OCI-LY1 (cell line): ENCODE measurements around the gene CACNG1.

Experiments
- H2AFZ ChIP-seq: fragments of 200-600 bp; sonication (generic), shearing (Covaris generic); 2 replicates; pipeline ENCODE4 v1.6.0; 2014; ENCODE audit warnings: antibody characterized with exemption, mild to moderate bottlenecking, low read length
- H3F3A ChIP-seq: fragments of 200-600 bp; sonication (generic), shearing (Covaris generic); 2 replicates; pipeline ENCODE4 v1.6.0; 2014; ENCODE audit warnings: mild to moderate bottlenecking, antibody characterized with exemption, low read length, moderate library complexity; ENCODE audit not compliant: insufficient read depth
- H3K27ac ChIP-seq: fragments of 200-600 bp; sonication (generic); 2 replicates; pipeline ENCODE4 v1.5.1; 2014; ENCODE audit warnings: low read length, mixed run types, mild to moderate bottlenecking, low read depth; ENCODE audit not compliant: poor library complexity, severe bottlenecking
- H3K27me3 ChIP-seq: fragments of 200-600 bp; sonication (generic); 2 replicates; pipeline ENCODE4 v1.6.0; 2014; ENCODE audit warnings: antibody characterized with exemption, mild to moderate bottlenecking, low read length, moderate library complexity; ENCODE audit not compliant: insufficient read depth
- H3K36me3 ChIP-seq: fragments of 200-600 bp; sonication (generic); 2 replicates; pipeline ENCODE4 v1.6.1; 2014; ENCODE audit warnings: mild to moderate bottlenecking, antibody characterized with exemption, low read length, moderate library complexity, mixed read lengths; ENCODE audit not compliant: insufficient read depth
- H3K4me1 ChIP-seq: fragments of 200-600 bp; sonication (generic); 2 replicates; pipeline ENCODE4 v1.5.1; 2014; ENCODE audit warnings: mild to moderate bottlenecking, low read length, moderate library complexity; ENCODE audit not compliant: insufficient read depth, severe bottlenecking
- H3K4me2 ChIP-seq: fragments of 200-600 bp; sonication (generic), shearing (Covaris generic); 2 replicates; pipeline ENCODE4 v1.6.1; 2014; ENCODE audit warnings: low read length
- H3K4me3 ChIP-seq: fragments of 200-600 bp; sonication (generic); 2 replicates; pipeline ENCODE4 v1.5.1; 2014; ENCODE audit warnings: low read length, low read depth, mild to moderate bottlenecking, mixed read lengths; ENCODE audit not compliant: poor library complexity, severe bottlenecking
- H3K79me2 ChIP-seq: fragments of 200-600 bp; shearing (Covaris generic); 2 replicates; pipeline ENCODE4 v1.6.1; 2016; ENCODE audit warnings: mixed run types, low read length, mixed read lengths; ENCODE audit not compliant: insufficient read depth
- H3K9ac ChIP-seq: fragments of 200-600 bp; sonication (generic), shearing (Covaris generic); 2 replicates; pipeline ENCODE4 v1.6.1; 2014; ENCODE audit warnings: mild to moderate bottlenecking, low read length, mixed read lengths
- H3K9me2 ChIP-seq: fragments of 200-600 bp; sonication (generic), shearing (Covaris generic); 2 replicates; pipeline ENCODE4 v1.6.1; 2014; ENCODE audit warnings: low read depth, mild to moderate bottlenecking, low read length, mixed read lengths
- H3K9me3 ChIP-seq: fragments of 200-600 bp; shearing (Covaris generic); 2 replicates; pipeline ENCODE4 v1.6.1; 2014; ENCODE audit warnings: low read length, mixed read lengths
- H4K20me1 ChIP-seq: fragments of 200-600 bp; sonication (generic), shearing (Covaris generic); 2 replicates; pipeline ENCODE4 v1.6.0; 2016; ENCODE audit warnings: mild to moderate bottlenecking, low read length; ENCODE audit not compliant: insufficient read depth
- EZH2 ChIP-seq: fragments of 200-600 bp; sonication (generic), shearing (Covaris generic); IDR thresholded peaks from 2 replicates; pipeline ENCODE4 v1.8.0; 2017; ENCODE audit warnings: borderline replicate concordance, mixed run types, mild to moderate bottlenecking, antibody characterized with exemption, low read length, moderate library complexity, mixed read lengths
- TF ChIP-seq, protein P1 (sequence below): fragments of 200-600 bp; sonication (generic), shearing (Covaris generic); IDR thresholded peaks from 2 replicates; pipeline ENCODE4 v1.5.1; 2017; ENCODE audit warnings: mild to moderate bottlenecking, antibody characterized with exemption, low read length, moderate library complexity, mixed read lengths

CACNG1 gene

DNA sequence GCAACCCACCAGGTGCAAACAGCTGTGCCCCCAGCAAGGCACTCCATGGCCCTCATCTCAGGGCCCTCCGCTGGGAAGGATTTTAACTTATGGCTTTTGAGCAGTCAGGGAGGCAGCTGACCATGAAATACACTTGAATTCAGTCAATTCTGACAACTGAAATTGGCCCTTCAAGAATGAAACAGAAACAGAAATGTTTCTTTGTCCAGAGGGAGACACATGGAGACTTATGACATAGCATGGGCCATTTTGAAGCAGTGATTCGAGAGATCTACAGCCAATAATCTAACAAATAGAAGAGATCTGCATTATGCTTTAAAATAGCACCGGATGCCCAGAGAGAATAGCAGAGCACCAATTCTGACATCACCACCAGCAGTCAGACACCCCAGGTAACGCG lies 7.5 kb downstream of the CACNG1 start:
- no peaks in the 10 kb centered on the region; the same call in 1 of the 2 replicates for H3K36me3 ChIP-seq
- H3K9me2 ChIP-seq, result no peaks in the 10 kb centered on the region
- no peak overlapping the region for H3K27ac ChIP-seq
- no peak overlapping the region for H3K9ac ChIP-seq
- H4K20me1 ChIP-seq, result no peaks in the 10 kb centered on the region
- no peak for TF ChIP-seq EZH2
- TF ChIP-seq, protein P1, sequence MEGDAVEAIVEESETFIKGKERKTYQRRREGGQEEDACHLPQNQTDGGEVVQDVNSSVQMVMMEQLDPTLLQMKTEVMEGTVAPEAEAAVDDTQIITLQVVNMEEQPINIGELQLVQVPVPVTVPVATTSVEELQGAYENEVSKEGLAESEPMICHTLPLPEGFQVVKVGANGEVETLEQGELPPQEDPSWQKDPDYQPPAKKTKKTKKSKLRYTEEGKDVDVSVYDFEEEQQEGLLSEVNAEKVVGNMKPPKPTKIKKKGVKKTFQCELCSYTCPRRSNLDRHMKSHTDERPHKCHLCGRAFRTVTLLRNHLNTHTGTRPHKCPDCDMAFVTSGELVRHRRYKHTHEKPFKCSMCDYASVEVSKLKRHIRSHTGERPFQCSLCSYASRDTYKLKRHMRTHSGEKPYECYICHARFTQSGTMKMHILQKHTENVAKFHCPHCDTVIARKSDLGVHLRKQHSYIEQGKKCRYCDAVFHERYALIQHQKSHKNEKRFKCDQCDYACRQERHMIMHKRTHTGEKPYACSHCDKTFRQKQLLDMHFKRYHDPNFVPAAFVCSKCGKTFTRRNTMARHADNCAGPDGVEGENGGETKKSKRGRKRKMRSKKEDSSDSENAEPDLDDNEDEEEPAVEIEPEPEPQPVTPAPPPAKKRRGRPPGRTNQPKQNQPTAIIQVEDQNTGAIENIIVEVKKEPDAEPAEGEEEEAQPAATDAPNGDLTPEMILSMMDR, result no peak
- no peaks in the 10 kb centered on the region for H3F3A ChIP-seq
- H3K9me3 ChIP-seq, result peaks cover 13% of the 10 kb centered on the region; the same call in 1 of the 2 replicates
- peaks cover 17% of the 10 kb centered on the region; the same call in 1 of the 2 replicates for H3K27me3 ChIP-seq
- no peak overlapping the region for H2AFZ ChIP-seq
- no peak overlapping the region for H3K4me3 ChIP-seq
- H3K4me2 ChIP-seq, result no peak overlapping the region
- no peaks in the 10 kb centered on the region for H3K79me2 ChIP-seq
- H3K4me1 ChIP-seq, result peaks cover 6% of the 10 kb centered on the region

DNA sequence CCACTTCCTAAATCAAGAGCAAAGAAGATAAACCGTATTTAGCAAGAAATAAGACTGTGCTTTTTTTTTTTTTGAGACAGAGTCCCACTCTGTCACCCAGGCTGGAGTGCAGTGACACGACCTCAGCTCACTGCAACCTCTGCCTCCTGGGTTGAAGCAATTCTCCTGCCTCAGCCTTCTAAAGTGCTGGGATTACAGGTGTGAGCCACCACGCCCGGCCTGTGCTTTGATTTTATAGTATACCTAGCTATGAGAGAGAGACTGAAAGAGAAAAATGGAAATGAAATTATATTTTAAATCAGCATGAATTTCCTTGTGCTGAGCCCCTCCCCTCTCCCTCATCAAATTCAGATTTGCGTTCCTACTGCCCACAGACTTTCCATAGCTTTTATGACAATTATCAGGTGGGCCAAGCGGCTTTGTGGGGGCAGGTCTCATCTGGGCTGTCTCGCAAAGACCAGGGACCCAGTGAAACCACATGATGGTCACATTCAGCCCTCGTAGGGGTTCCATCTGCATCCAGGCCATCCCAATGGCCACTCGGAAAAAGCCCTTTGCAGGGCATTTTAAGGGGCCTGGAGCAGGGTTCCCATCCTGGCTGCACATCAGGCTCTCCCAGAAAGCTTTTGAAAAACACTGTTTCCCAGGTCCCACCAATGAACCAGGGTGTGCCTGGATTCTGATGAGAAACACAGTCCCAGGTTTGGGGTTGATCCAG lies 8.5 kb downstream of the CACNG1 start:
- H3K4me3 ChIP-seq, result no peak overlapping the region
- no peak overlapping the region for H3K9ac ChIP-seq
- H4K20me1 ChIP-seq, result no peaks in the 10 kb centered on the region
- H3F3A ChIP-seq, result no peaks in the 10 kb centered on the region
- H3K79me2 ChIP-seq, result no peaks in the 10 kb centered on the region
- H2AFZ ChIP-seq, result no peak overlapping the region
- no peaks in the 10 kb centered on the region for H3K9me2 ChIP-seq
- no peak overlapping the region for H3K4me2 ChIP-seq
- 0 out of 2 replicates have a peak, but pooled peaks cover 7% of the 10 kb centered on the region for H3K9me3 ChIP-seq
- peaks cover 9% of the 10 kb centered on the region for H3K4me1 ChIP-seq
- TF ChIP-seq, protein P1, result no peak
- TF ChIP-seq EZH2, result no peak
- H3K36me3 ChIP-seq, result no peaks in the 10 kb centered on the region; the same call in 1 of the 2 replicates
- H3K27me3 ChIP-seq, result peaks cover 12% of the 10 kb centered on the region; the same call in 1 of the 2 replicates
- no peak overlapping the region for H3K27ac ChIP-seq

DNA sequence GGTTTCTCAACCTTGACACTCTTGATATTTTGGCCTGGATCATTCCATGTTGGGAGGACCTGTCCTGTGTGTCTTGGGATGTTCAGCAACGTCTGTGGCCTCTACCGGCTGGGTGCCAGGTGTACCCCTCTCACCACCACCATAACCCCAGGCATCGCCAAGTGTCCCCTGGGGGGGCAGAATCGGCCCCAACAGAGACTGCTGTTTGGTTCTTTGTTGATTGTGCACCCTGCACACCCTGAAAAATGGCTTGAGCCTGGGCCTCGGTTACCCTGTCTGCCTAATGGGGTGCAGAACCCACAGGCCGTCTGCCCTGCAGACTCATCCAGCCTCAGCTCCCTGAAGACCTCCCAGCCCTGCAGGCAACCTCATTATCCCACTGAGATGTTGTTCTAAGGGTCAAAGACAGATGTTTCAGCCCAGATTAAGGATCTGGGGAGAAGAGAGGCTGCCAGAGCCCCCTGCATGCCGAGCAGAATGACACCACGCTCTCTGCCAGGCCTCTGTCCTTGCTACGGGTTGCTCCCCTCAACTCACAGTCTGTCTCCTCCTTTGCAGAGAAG lies 9.2 kb downstream of the CACNG1 start:
- H2AFZ ChIP-seq, result no peak overlapping the region

More for the DNA sequence above, 9.2 kb downstream of the CACNG1 start:
- 0 out of 2 replicates have a peak, but pooled peaks cover 5% of the 10 kb centered on the region for H3K9me3 ChIP-seq
- no peak overlapping the region for H3K4me3 ChIP-seq
- no peaks in the 10 kb centered on the region for H3F3A ChIP-seq
- no peaks in the 10 kb centered on the region for H3K9me2 ChIP-seq
- H3K27ac ChIP-seq, result no peak overlapping the region
- no peak overlapping the region for H3K4me2 ChIP-seq
- no peaks in the 10 kb centered on the region for H4K20me1 ChIP-seq
- H3K36me3 ChIP-seq, result no peaks in the 10 kb centered on the region
- no peak overlapping the region for H3K9ac ChIP-seq
- peaks cover 9% of the 10 kb centered on the region for H3K4me1 ChIP-seq
- H3K27me3 ChIP-seq, result peaks cover 12% of the 10 kb centered on the region; the same call in 1 of the 2 replicates
- TF ChIP-seq, protein P1, result no peak
- no peak for TF ChIP-seq EZH2
- H3K79me2 ChIP-seq, result no peaks in the 10 kb centered on the region
